PC-3 (cell line): ENCODE results near the gene ZFP90. TPM values are rescaled to one million over a fixed set of nuclear protein-coding genes. Genes with fewer than 3 reads are reported as not detected.

Experiments
- ATAC-seq: fragments of 200-7000 bp; cut with Tn5 transposase; 2 replicates; pipeline ENCODE4 v1.9.1; 2020; ENCODE audit warnings: mild to moderate bottlenecking, moderate library complexity
- BruUV-seq: library from RNA; stranded (reverse); fragments of 400-500 nt; replicated peaks from 2 replicates; lab custom pipeline; 2021; lab: Mats Ljungman, UMichigan
- CTCF ChIA-PET: fragments of 300-600 bp; sonication (Branson Sonifier 250); formaldehyde crosslinking; loops from one replicate; lab custom pipeline; 2022; ENCODE audit warnings: antibody characterized with exemption; lab: Charles Lee
- POLR2A ChIA-PET: fragments of 300-600 bp; sonication (Branson Sonifier 250); formaldehyde crosslinking; loops from one replicate; lab custom pipeline; 2022; ENCODE audit warnings: antibody characterized with exemption; ENCODE audit not compliant: unreplicated experiment; lab: Charles Lee
- DNase-seq: peaks from one replicate; pipeline ENCODE4 v3.0.0-alpha.2; 2015
- H2AFZ ChIP-seq: fragments of 300-600 bp; sonication (generic); 2 replicates; pipeline ENCODE4 v1.6.0; 2016; ENCODE audit warnings: antibody characterized with exemption, low read length
- H3F3A ChIP-seq: fragments of 300-600 bp; sonication (generic); one replicate; pipeline ENCODE4 v1.6.0; 2017; ENCODE audit warnings: antibody characterized with exemption, low read length, control low read depth, mild to moderate bottlenecking; ENCODE audit not compliant: unreplicated experiment
- H3K27ac ChIP-seq: fragments of 300-600 bp; sonication (generic); 2 replicates; pipeline ENCODE4 v1.5.1; 2016; ENCODE audit warnings: mild to moderate bottlenecking, low read length
- H3K27me3 ChIP-seq: fragments of 300-600 bp; sonication (generic); 2 replicates; pipeline ENCODE4 v1.6.1; 2016; ENCODE audit warnings: low read length, mixed read lengths
- H3K36me3 ChIP-seq: fragments of 300-600 bp; sonication (generic); 2 replicates; pipeline ENCODE4 v1.6.1; 2016; ENCODE audit warnings: low read depth, mixed run types, low read length, mixed read lengths
- H3K4me1 ChIP-seq: fragments of 300-600 bp; sonication (generic); 2 replicates; pipeline ENCODE4 v1.5.1; 2016; ENCODE audit warnings: low read length; ENCODE audit not compliant: insufficient read depth
- H3K4me2 ChIP-seq: fragments of 300-600 bp; sonication (generic); 2 replicates; pipeline ENCODE4 v1.6.0; 2016; ENCODE audit warnings: low read length
- H3K4me3 ChIP-seq: fragments of 300-600 bp; sonication (generic); 2 replicates; pipeline ENCODE4 v1.5.1; 2016; ENCODE audit warnings: mild to moderate bottlenecking, low read length, mixed read lengths
- H3K79me2 ChIP-seq: fragments of 300-600 bp; sonication (generic); 2 replicates; pipeline ENCODE4 v1.6.1; 2017; ENCODE audit warnings: low read length, mixed read lengths
- H3K9ac ChIP-seq: fragments of 300-600 bp; sonication (generic); 2 replicates; pipeline ENCODE4 v1.6.0; 2016; ENCODE audit warnings: mild to moderate bottlenecking, low read length
- H3K9me2 ChIP-seq: fragments of 300-600 bp; sonication (generic); replicated peaks from 2 replicates; pipeline ENCODE4 v1.6.1; 2016; ENCODE audit warnings: mixed run types, low read length, mixed read lengths
- H3K9me3 ChIP-seq: fragments of 300-600 bp; sonication (generic); 2 replicates; pipeline ENCODE4 v1.6.1; 2016; ENCODE audit warnings: low read length, mixed read lengths
- H4K20me1 ChIP-seq: fragments of 300-600 bp; sonication (generic); 2 replicates; pipeline ENCODE4 v1.6.1; 2016; ENCODE audit warnings: low read length, mixed read lengths
- CTCF ChIP-seq: fragments of 300-600 bp; sonication (generic); conservative IDR thresholded peaks from 2 replicates; pipeline ENCODE4 v1.5.1; 2017; ENCODE audit warnings: antibody characterized with exemption, low read depth, mild to moderate bottlenecking, low read length
- EZH2 ChIP-seq: fragments of 300-600 bp; sonication (generic); IDR thresholded peaks from one replicate; pipeline ENCODE4 v1.6.1; 2017; ENCODE audit warnings: antibody characterized with exemption, mild to moderate bottlenecking, low read length; ENCODE audit not compliant: unreplicated experiment
- EZH2phosphoT487 ChIP-seq: fragments of 300-600 bp; sonication (generic); IDR thresholded peaks from 2 replicates; pipeline ENCODE4 v1.6.1; 2018; ENCODE audit warnings: mild to moderate bottlenecking, antibody characterized with exemption, low read length, borderline replicate concordance
- intact Hi-C: fragments of 100-400 bp; cut with micrococcal nuclease; formaldehyde crosslinking; loops from 2 replicates; pipeline ENCODE4 v1.9.0; 2023
- total RNA-seq: library from RNA; depleted of rRNA; stranded (reverse); fragments of >200 nt; gene quantifications from 2 replicates; pipeline ENCODE4 v1.2.3, GENCODE V29; 2014

The ZFP90 gene
- total RNA-seq, 1 experiment from 2014 or later: 18.9 TPM

GRCh38 chr16:68524069-68524820 is 14.8 kb upstream of the ZFP90 start:
- CTCF ChIA-PET: no interaction called here
- Histone ChIP-seq H2AFZ (no peak overlapping the region), H3K9me2 (no peaks in the 10 kb centered on the region), H3K36me3 (no peaks in the 10 kb centered on the region), H3K79me2 (no peaks in the 10 kb centered on the region), H4K20me1 (no peaks in the 10 kb centered on the region), H3K4me2 (no peak overlapping the region), H3K27ac (no peak overlapping the region), H3F3A (no peaks in the 10 kb centered on the region), H3K4me1 (peaks cover 8% of the 10 kb centered on the region), H3K27me3 (no peaks in the 10 kb centered on the region), H3K9me3 (no peaks in the 10 kb centered on the region), H3K9ac (no peak overlapping the region), H3K4me3 (no peak overlapping the region)
- ATAC-seq (no peak), DNase-seq (no peak)
- BruUV-seq: no TSS peak
- intact Hi-C loops: loop anchor here (10.0 kb wide), 1 partner anchor 281 kb away; no protein-coding TSS in a partner anchor
- POLR2A ChIA-PET: no interaction called here
- no peak for TF ChIP-seq EZH2
- TF ChIP-seq EZH2phosphoT487: no peak
- no peak for TF ChIP-seq CTCF

GRCh38 chr16:68526143-68526781 is 12.8 kb upstream of the ZFP90 start:
- no peak overlapping the region for H3K27ac ChIP-seq
- no peak overlapping the region for H2AFZ ChIP-seq
- peaks cover 9% of the 10 kb centered on the region; the same call in 1 of the 2 replicates for H3K79me2 ChIP-seq
- H4K20me1 ChIP-seq: no peaks in the 10 kb centered on the region
- H3K9me2 ChIP-seq: no peaks in the 10 kb centered on the region
- H3F3A ChIP-seq: no peaks in the 10 kb centered on the region
- no peak for TF ChIP-seq EZH2phosphoT487
- TF ChIP-seq CTCF: no peak
- TF ChIP-seq EZH2: no peak
- ATAC-seq (no peak), DNase-seq (no peak)
- H3K4me2 ChIP-seq: no peak overlapping the region
- no peak overlapping the region for H3K4me3 ChIP-seq
- intact Hi-C loops: loop anchor here (5.0 to 10.0 kb wide), 3 partner anchors 66 to 279 kb away; no protein-coding TSS in a partner anchor
- BruUV-seq: no TSS peak
- ChIA-PET POLR2A (no interaction called here), CTCF (no interaction called here)
- H3K9me3 ChIP-seq: no peaks in the 10 kb centered on the region
- H3K9ac ChIP-seq: no peak overlapping the region
- H3K36me3 ChIP-seq: no peaks in the 10 kb centered on the region
- H3K27me3 ChIP-seq: no peaks in the 10 kb centered on the region
- peaks cover 12% of the 10 kb centered on the region for H3K4me1 ChIP-seq
